GM12865 (cell line): ENCODE measurements around the gene TMEM212.

Experiments
- DNase-seq: peaks from one replicate; pipeline ENCODE4 v3.0.0; 2010; ENCODE audit warnings: low read depth
- H3K4me3 ChIP-seq: 2 replicates; pipeline ENCODE4 v1.5.1; 2011; ENCODE audit warnings: mild to moderate bottlenecking, low read depth, low read length, control low read depth
- CTCF ChIP-seq: IDR thresholded peaks from 2 replicates; pipeline ENCODE4 v1.5.1; 2011; ENCODE audit warnings: low read length, control low read depth, low read depth, inconsistent platforms; ENCODE audit not compliant: insufficient read depth; ENCODE audit errors: missing control alignments

The TMEM212 gene

DNA sequence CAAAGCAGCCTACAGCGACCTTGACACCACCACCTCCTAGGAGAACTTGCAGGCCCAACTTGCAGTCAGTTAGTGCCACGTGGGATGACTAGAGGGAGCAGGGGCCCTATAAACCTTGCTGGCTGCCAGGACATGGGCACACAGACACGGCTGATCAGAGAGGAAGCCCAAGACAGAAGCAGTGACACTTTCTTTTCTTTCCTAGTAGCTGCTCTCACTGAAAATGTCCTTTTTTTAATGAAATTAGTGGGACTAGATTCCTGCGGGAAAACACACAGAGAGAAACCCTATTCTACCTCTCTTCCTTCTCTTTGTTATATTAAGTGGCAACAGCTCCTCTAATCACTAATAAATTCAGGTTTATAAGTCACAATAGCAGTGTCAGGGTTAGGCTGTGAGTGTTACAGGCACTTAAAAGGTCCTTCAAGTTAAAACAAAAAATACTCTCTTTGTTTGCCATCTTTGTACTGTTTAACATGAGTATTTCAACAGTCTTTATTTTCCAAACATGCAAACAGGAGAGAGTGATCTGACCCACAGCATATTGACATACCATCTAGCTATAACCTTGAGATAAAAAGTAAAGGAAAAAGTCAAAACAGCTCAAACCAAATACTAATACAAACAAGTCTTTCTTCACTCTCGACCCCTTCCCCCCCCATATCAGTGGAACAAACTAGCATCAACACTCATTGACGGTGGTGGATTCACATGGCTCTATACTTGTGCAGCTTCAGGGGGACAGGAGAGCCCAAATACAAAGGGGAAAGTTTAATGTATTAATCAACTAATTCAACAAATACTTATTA lies 2.1 kb upstream of the TMEM212 start:
- no peak for TF ChIP-seq CTCF
- no peak overlapping the region for H3K4me3 ChIP-seq
- no peak for DNase-seq

- TF ChIP-seq CTCF: no peak
- H3K4me3 ChIP-seq: no peak overlapping the region
- DNase-seq: no peak
Measured at GRCh38 chr3:171841620-171842000, 1.5 kb upstream of the TMEM212 start.

DNA sequence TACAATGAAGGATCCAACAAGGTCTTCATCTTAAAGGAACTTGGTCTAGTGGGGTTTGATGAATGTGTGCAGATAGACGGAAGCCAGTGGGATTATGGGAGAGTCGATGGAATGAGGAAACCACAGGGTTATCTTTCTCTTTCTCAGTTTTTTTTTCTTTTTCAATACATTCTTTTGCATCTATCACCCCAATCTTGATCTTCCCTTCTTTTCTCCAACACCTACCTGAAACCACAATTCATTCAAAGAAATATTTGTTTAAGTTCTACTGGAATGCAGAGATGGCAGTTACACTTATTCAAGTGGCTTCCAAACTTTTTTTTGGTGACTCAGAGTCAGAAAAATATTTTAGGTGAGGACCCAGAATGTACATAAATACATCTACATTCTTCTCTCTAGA lies 1.7 kb downstream of the TMEM212 start:
- no peak for DNase-seq
- TF ChIP-seq CTCF: no peak
- H3K4me3 ChIP-seq: no peak overlapping the region

DNA sequence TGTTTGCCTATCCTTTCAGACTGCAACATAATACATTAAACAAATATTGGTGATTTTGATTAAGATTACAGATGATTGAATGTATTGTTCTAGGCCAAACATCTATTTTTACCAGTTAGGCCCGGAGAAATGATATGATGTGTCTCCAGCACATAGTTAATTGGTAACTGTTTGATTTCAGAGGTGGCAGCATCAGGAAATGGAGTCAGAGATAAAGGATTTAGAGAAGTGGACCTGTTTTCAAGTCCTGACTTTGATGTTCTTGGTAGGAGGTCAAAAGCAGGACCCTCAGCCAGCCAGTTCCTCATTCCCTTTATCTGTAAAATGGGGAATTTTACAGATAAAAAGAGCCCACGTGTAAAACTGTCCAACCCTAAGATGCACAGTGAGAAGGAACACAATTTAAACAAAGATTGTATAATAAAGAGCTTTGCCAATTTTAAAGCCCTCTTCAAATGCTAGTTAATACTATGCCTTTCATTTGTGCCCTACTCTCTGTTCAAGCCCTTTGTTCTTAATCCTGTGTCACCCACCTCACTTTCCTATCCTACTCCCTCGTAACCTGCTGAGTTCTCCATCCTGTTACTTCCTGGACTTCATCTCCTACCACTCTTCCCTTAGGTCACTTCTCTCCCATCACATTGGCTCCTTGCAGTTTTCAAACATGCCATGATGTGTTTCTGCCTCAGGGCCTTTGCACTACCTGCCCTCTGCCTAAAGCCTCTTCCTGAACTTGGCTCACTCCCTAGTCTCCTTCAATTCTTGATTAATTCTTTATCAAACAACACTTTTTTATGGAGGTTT lies 2.5 kb downstream of the TMEM212 start:
- TF ChIP-seq CTCF: no peak
- DNase-seq: no peak
- H3K4me3 ChIP-seq: no peak overlapping the region

DNA sequence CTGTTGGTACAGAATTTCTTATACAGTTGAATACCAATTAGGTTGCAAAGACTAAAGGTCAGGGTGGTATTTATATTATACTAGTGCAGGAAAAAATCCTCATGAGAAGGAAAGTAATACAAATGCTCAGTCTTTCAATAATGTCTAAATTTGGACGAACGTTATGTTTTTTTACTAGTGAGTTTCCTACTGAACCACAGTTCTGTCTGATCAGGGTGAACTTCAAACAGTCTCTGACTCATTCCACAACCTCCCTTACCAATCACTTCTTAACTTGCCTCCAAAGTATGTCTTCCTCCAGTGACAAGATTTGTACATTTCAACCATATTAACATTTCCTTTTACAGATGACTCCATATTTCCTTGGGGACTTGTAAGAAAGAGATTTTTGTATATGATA lies 3.4 kb downstream of the TMEM212 start:
- no peak overlapping the region for H3K4me3 ChIP-seq
- peak; percentile 86 for DNase-seq
- no peak for TF ChIP-seq CTCF

- TF ChIP-seq CTCF: no peak
- DNase-seq: no peak
- no peak overlapping the region for H3K4me3 ChIP-seq
Measured at GRCh38 chr3:171847133-171847532, 4.0 kb downstream of the TMEM212 start.
